Measurements from ENCODE around the gene BMP6. TPM values are rescaled to one million over a fixed set of nuclear protein-coding genes. Genes with fewer than 3 reads are reported as not detected.

BMP6 gene
- polyA plus RNA-seq, 1 donor (not counting 4 experiments of a cell fraction or from before 2014, with no cell fraction given) = 0.05 TPM

GRCh38 chr6:7914991-7915789, 189.3 kb downstream of the BMP6 start:
- no peak overlapping the region for H3K4me3 ChIP-seq (ENCODE audit: control insufficient read depth in 2 of 3, extremely low read depth in 1 of 3, insufficient read depth in 2 of 3, low read depth in 1 of 3, low read length in 3 of 3)
- peaks cover 15% of the 10 kb centered on the region for H3K4me1 ChIP-seq (ENCODE audit: control insufficient read depth, extremely low read depth, insufficient read depth, low read length)
- H4K20me1 ChIP-seq (ENCODE audit: control insufficient read depth, extremely low read depth, insufficient read depth, low read length) = no peaks in the 10 kb centered on the region
- FAIRE-seq = no peak
- no peaks in the 10 kb centered on the region for H3K9me1 ChIP-seq (ENCODE audit: control insufficient read depth, extremely low read depth, insufficient read depth, low read length)
- H3K9ac ChIP-seq (ENCODE audit: control insufficient read depth, extremely low read depth, insufficient read depth, low read length) = no peak overlapping the region
- no peaks in the 10 kb centered on the region for H3K36me3 ChIP-seq (ENCODE audit: control insufficient read depth in 2 of 2, extremely low read depth in 1 of 2, insufficient read depth in 2 of 2, low read length in 2 of 2)
- no peak overlapping the region for H2AFZ ChIP-seq (ENCODE audit: control insufficient read depth, low read length)
- no peak overlapping the region for H3K27ac ChIP-seq (ENCODE audit: control insufficient read depth, insufficient read depth, low read length)
- TF ChIP-seq EZH2 (IDR thresholded peaks at IDR 0.05; ENCODE audit: low read length) = no peak
- no peak for TF ChIP-seq CTCF (optimal IDR thresholded peaks at IDR 0.05 in 1 of 3, IDR thresholded peaks at IDR 0.05 in 1 of 3, conservative IDR thresholded peaks at IDR 0.05 in 1 of 3; ENCODE audit: extremely low read depth in 1 of 3, insufficient read depth in 2 of 3, low read length in 3 of 3)
- dilution Hi-C loops (cut with MboI; ENCODE audit: extremely low pct_ligation_motif_present, low sequenced_read_pairs) = no loop called here
- H3K4me2 ChIP-seq (ENCODE audit: control insufficient read depth, extremely low read depth, insufficient read depth, low read depth, low read length) = no peak overlapping the region
- no peak for DNase-seq (ENCODE audit: low read depth, low spot score)
- no peaks in the 10 kb centered on the region for H3K79me2 ChIP-seq (ENCODE audit: control insufficient read depth, insufficient read depth, low read length)
- H3K9me3 ChIP-seq (ENCODE audit: control insufficient read depth, low read depth, low read length) = no peaks in the 10 kb centered on the region
- peaks cover 20% of the 10 kb centered on the region for H3K27me3 ChIP-seq (ENCODE audit: control insufficient read depth, extremely low read depth, insufficient read depth, low read length)

- Histone ChIP-seq H3K36me3 (ENCODE audit: control insufficient read depth in 2 of 2, extremely low read depth in 1 of 2, insufficient read depth in 2 of 2, low read length in 2 of 2) (no peaks in the 10 kb centered on the region), H3K9ac (ENCODE audit: control insufficient read depth, extremely low read depth, insufficient read depth, low read length) (no peak overlapping the region), H3K4me2 (ENCODE audit: control insufficient read depth, extremely low read depth, insufficient read depth, low read depth, low read length) (no peak overlapping the region), H3K9me1 (ENCODE audit: control insufficient read depth, extremely low read depth, insufficient read depth, low read length) (no peaks in the 10 kb centered on the region), H3K79me2 (ENCODE audit: control insufficient read depth, insufficient read depth, low read length) (no peaks in the 10 kb centered on the region), H2AFZ (ENCODE audit: control insufficient read depth, low read length) (no peak overlapping the region), H4K20me1 (ENCODE audit: control insufficient read depth, extremely low read depth, insufficient read depth, low read length) (no peaks in the 10 kb centered on the region), H3K9me3 (ENCODE audit: control insufficient read depth, low read depth, low read length) (no peaks in the 10 kb centered on the region), H3K27me3 (ENCODE audit: control insufficient read depth, extremely low read depth, insufficient read depth, low read length) (peaks cover 20% of the 10 kb centered on the region), H3K4me1 (ENCODE audit: control insufficient read depth, extremely low read depth, insufficient read depth, low read length) (peaks cover 9% of the 10 kb centered on the region), H3K27ac (ENCODE audit: control insufficient read depth, insufficient read depth, low read length) (no peak overlapping the region), H3K4me3 (ENCODE audit: control insufficient read depth in 2 of 3, extremely low read depth in 1 of 3, insufficient read depth in 2 of 3, low read depth in 1 of 3, low read length in 3 of 3) (no peak overlapping the region)
- no peak for TF ChIP-seq CTCF (optimal IDR thresholded peaks at IDR 0.05 in 1 of 3, IDR thresholded peaks at IDR 0.05 in 1 of 3, conservative IDR thresholded peaks at IDR 0.05 in 1 of 3; ENCODE audit: extremely low read depth in 1 of 3, insufficient read depth in 2 of 3, low read length in 3 of 3)
- TF ChIP-seq EZH2 (IDR thresholded peaks at IDR 0.05; ENCODE audit: low read length) = no peak
- DNase-seq (ENCODE audit: low read depth, low spot score) (no peak), FAIRE-seq (no peak)
- dilution Hi-C loops (cut with MboI; ENCODE audit: extremely low pct_ligation_motif_present, low sequenced_read_pairs) = no loop called here
Measured at GRCh38 chr6:7916959-7917358, 191.1 kb downstream of the BMP6 start.

Measured in keratinocyte (primary cell).